ENCODE measurements around the gene RABGGTA. TPM values are rescaled to one million over a fixed set of nuclear protein-coding genes. Genes with fewer than 3 reads are reported as not detected.
A peak's percentile ranks its signal among the peaks of the same experiment; 100 is the strongest.

Gene RABGGTA
- total and polyA plus RNA-seq, 9 of the 15 experiments (the other 6 are each of a cell fraction or from before 2014, with no cell fraction given), result 4.5 to 24.2 (median 15.5) TPM

GRCh38 chr14:24271134-24271833 is at the start of gene RABGGTA (continued):
- TF ChIP-seq AFF4 (CRISPR knock-in tag; IDR thresholded peaks at IDR 0.05) (no peak; the same call in 1 of the 2 replicates), TFAP4 (CRISPR knock-in tag; IDR thresholded peaks at IDR 0.05; ENCODE audit: borderline replicate concordance) (peak; percentile 71; the same call in 1 of the 2 replicates), BCLAF1 (IDR thresholded peaks at IDR 0.05; ENCODE audit: borderline replicate concordance in 1 of 2, control insufficient read depth in 1 of 2, low read depth in 2 of 2, low read length in 1 of 2) (0 out of 4 replicates have a peak, but pooled peaks of 1 of the 2 experiments have one; percentile 63), ZNF76 (CRISPR knock-in tag; IDR thresholded peaks at IDR 0.05; ENCODE audit: borderline replicate concordance) (peak; percentile 20; the same call in 1 of the 2 replicates), ZHX1 (conservative IDR thresholded peaks at IDR 0.05; ENCODE audit: low read length) (no peak), SMARCA5 (IDR thresholded peaks at IDR 0.05) (no peak), MBD1 (CRISPR knock-in tag; IDR thresholded peaks at IDR 0.05) (no peak), PRMT5 (CRISPR knock-in tag; IDR thresholded peaks at IDR 0.05) (no peak), ZNF311 (CRISPR knock-in tag; IDR thresholded peaks at IDR 0.05) (no peak), TCFL5 (CRISPR knock-in tag; conservative IDR thresholded peaks at IDR 0.05) (no peak), CREBBP (IDR thresholded peaks at IDR 0.05; ENCODE audit: low read depth, low read length) (no peak)

Data from K562 (cell line).